CD4-positive, alpha-beta T cell treated with Interleukin-17A for 4 hours (primary cell): ENCODE measurements around the gene ATXN1.

Source experiments
- DNase-seq: peaks from one replicate; pipeline ENCODE4 v3.0.0-alpha.2; 2020; ENCODE audit warnings: mixed read lengths

ATXN1 gene

GRCh38 chr6:16521528-16521927, 239.7 kb downstream of the ATXN1 start:
- DNase-seq = no peak

GRCh38 chr6:16519265-16520242, 241.7 kb downstream of the ATXN1 start:
- no peak for DNase-seq

GRCh38 chr6:16518265-16518664, 243.0 kb downstream of the ATXN1 start:
- DNase-seq = no peak

GRCh38 chr6:16514249-16514648, 247.0 kb downstream of the ATXN1 start:
- no peak for DNase-seq

GRCh38 chr6:16512544-16513290, 248.5 kb downstream of the ATXN1 start:
- DNase-seq = no peak

GRCh38 chr6:16511723-16512489, 249.4 kb downstream of the ATXN1 start:
- DNase-seq = peak; percentile 39

GRCh38 chr6:16511040-16511660, 250.1 kb downstream of the ATXN1 start:
- DNase-seq = peak; percentile 37

- DNase-seq = no peak
Measured at GRCh38 chr6:16510245-16510644, 251.0 kb downstream of the ATXN1 start.

- no peak for DNase-seq
Measured at GRCh38 chr6:16508959-16509358, 252.3 kb downstream of the ATXN1 start.

GRCh38 chr6:16505711-16506357, 255.4 kb downstream of the ATXN1 start:
- no peak for DNase-seq

- DNase-seq = no peak
Measured at GRCh38 chr6:16504609-16505008, 256.7 kb downstream of the ATXN1 start.

- DNase-seq = no peak
Measured at GRCh38 chr6:16503970-16504415, 257.3 kb downstream of the ATXN1 start.

GRCh38 chr6:16503241-16503775, 258.0 kb downstream of the ATXN1 start:
- no peak for DNase-seq

GRCh38 chr6:16498957-16499356, 262.3 kb downstream of the ATXN1 start:
- DNase-seq = no peak

- DNase-seq = no peak
Measured at GRCh38 chr6:16498237-16498636, 263.0 kb downstream of the ATXN1 start.

GRCh38 chr6:16496991-16497801, 264.1 kb downstream of the ATXN1 start:
- DNase-seq = no peak

GRCh38 chr6:16496210-16496609, 265.1 kb downstream of the ATXN1 start:
- no peak for DNase-seq

GRCh38 chr6:16494793-16495192, 266.5 kb downstream of the ATXN1 start:
- peak; percentile 34 for DNase-seq

GRCh38 chr6:16493802-16494201, 267.5 kb downstream of the ATXN1 start:
- DNase-seq = no peak

- no peak for DNase-seq
Measured at GRCh38 chr6:16493112-16493511, 268.1 kb downstream of the ATXN1 start.
